ENCODE results near the gene ALKBH5.

ALKBH5 gene

DNA sequence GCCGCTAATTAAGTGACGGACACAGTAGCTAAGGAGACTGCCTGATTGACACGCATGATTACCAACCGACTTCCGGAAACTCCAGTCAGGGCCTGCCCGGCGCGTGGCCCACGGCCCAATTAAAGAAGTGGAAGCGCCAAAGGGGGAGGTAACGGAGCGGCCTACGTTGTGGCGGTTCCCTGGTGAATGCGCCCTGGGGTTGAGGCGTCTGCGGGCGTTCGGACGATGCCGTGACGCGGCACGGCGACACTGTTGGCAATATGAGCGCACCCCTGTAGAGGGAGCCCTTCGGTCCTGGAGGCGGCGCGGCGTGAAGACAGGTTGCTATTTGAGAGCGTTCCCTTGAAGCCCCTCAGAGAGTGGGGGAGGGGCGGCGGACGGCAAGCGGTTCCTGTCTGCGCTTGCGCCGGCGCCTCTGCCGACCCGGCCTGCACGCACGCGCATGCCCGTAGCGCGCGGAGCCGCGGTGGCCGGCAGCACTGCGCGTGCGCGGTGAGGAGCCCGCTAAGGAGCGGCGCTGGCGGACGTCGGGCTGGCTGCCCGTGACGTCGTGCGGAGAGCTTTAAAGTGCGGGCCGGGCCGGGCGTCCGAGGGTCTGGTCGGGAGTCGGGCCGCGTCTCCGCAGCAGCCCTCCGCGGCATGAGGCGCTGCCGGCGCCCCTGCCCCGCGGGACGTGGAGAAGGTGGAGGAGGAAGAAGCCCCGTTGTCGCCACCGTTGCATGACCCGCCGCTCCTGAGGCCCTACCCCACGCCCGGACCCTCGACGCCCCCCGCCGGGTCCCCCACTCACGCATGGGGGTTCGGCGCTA lies at the start of gene ALKBH5:
Gene ALKBH5 (plus strand): TSS at position 495 of the 809 bp plus-strand sequence. CDS start 416 bp downstream, outside the sequence.
- peak; percentile 100 for DNase-seq

GRCh38 chr17:18136357-18136756 lies 47.3 kb upstream of the ALKBH5 start:
- no peak for DNase-seq

- no peak for DNase-seq
These were observed 45.4 kb upstream of the ALKBH5 start for GRCh38 chr17:18138065-18138749.

- no peak for DNase-seq
These were observed 44.5 kb upstream of the ALKBH5 start for GRCh38 chr17:18139092-18139491.

- DNase-seq: no peak
These were observed 44.1 kb upstream of the ALKBH5 start for GRCh38 chr17:18139498-18139897.

- peak; percentile 36 for DNase-seq
These were observed 43.7 kb upstream of the ALKBH5 start for GRCh38 chr17:18139949-18140348.

GRCh38 chr17:18140648-18141047 lies 43.0 kb upstream of the ALKBH5 start:
- no peak for DNase-seq

- peak; percentile 67 for DNase-seq
These were observed 42.3 kb upstream of the ALKBH5 start for GRCh38 chr17:18141210-18141803.

DNA sequence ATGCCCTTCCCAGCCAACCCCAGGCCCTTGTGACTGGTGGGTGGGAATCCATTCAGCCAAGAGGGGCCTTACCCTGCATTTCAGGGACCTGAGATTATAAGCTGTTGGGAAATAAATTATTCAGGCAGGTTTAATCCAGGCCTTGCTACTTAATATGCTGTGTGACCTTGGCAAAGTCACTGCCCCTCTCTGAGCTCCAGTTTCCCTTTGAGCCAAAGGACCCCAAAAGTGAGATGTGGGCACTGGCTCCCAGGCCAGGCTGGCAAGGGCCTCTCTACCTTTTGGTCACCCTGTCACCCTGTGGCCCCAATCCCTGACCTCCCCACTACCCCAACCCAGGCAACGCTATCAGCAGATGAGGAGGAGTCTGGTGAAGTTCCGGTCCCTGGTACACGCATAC lies 41.2 kb upstream of the ALKBH5 start:
- no peak for DNase-seq

DNA sequence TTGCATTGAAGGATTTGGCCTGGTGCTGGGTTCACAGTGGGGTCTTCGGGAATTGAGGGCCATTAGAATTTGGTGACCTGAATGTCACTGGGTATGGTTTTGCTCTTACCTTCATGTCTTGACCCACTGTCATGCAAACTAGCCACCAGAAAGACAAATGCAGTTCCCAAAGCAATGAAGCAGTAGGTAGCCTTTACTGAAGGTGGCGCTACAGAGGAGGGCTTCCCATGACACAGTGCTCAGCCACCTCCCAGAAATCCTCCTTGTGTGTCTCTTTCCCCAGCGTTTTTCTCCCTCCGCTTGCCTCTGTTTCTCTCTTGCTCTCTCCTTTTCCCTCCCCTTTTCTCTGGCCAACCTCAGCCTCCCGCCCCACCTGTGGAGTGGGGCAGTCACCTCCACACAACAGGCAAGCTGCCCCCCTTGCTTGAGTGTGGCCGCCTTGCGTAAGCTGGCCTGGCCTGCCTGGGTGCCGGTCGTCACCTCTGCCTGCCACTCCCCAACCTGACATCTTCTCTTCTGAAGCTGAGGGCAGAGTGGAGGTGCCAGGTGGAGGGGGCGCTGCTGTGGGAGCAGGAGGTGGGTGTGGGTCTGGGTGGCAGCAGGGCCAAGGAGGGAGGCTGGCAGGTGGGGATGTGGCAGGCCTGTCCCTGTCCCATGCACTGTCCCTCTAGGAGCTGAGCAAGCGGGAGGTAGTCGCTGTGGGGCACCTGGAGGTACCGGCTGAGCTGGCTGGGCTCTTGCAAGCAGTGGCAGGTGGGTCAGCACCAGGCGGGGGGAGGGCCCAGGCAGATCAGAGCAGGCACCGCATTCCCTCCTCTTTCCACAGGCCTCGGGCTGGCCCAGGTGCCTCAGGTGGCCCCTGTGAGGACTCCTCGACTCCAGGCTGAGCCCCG lies 40.3 kb upstream of the ALKBH5 start:
- peak; percentile 23 for DNase-seq

GRCh38 chr17:18144261-18144660 lies 39.4 kb upstream of the ALKBH5 start:
- DNase-seq: no peak

DNA sequence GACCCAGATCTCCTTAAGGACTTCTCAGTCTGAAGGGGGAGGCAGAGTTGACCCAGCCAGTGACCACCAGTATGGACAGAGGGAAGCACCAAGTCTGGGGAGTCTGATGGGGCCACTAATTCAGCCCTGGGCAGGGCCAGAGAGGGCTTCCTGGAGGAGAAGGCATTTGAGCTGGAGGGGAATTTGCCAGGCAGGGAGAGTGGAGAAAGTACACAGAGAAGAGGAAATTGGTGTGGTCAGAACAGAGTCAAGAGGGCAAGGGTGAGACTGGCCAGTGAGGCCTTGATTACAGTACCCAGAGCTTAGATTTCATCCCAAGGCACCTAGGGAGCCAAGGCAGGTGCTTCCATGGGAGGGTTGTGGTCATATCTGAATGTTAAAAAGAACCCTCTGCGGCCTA lies 38.8 kb upstream of the ALKBH5 start:
- DNase-seq: peak; percentile 51

DNA sequence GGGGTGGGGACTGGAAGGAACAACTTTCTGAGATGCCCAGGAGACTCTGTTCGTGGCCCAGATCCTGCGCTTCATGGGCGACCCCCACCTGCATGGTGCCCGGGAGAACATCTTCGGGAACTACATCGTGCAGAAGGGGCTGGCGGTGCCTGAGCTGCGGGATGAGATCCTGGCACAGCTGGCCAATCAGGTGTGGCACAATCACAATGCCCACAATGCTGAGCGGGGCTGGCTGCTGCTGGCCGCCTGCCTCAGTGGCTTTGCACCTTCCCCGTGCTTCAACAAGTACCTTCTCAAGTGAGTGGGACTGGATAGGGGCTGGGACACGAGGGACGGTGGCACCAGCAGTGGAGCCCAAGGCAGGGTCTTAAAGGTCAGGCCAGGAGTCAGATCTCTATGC lies 37.8 kb upstream of the ALKBH5 start:
- DNase-seq: no peak

GRCh38 chr17:18146259-18146658 lies 37.4 kb upstream of the ALKBH5 start:
- DNase-seq: no peak

DNA sequence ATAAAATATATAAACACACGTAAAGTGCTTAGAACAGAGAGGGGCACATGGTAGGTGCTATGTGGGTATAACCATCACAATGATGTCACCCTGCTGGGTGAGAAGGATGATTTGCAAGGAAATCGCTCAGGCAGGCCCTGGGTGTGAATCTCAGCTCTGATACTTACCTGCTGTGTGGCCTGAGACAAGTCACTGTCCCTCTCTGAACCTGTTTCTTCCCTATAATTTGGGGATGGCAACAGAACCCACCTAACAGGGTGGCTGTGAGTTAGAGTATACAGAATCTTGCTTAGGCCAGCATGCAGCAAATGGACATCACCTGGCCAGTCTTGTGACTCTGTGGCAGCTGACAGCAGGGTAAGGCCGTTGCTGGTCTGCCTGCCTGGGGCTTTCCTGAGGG lies 36.6 kb upstream of the ALKBH5 start:
- no peak for DNase-seq

DNA sequence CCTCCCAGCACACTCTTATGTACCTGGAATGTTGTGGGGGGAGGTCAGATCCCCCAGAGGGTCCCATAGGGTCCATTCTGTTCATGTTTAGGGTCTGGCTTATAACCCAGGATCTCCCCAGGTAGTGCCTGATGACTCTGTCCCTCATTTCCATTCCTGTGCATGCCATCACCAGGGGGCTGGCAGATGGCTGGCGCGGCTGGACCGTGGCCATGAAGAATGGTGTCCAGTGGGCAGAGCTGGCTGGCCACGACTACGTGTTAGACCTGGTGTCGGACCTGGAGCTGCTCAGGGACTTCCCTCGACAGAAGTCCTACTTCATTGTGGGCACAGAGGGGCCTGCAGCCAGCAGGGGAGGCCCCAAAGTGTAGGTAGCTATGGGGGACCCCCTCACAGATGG lies 35.0 kb upstream of the ALKBH5 start:
- DNase-seq: no peak

DNA sequence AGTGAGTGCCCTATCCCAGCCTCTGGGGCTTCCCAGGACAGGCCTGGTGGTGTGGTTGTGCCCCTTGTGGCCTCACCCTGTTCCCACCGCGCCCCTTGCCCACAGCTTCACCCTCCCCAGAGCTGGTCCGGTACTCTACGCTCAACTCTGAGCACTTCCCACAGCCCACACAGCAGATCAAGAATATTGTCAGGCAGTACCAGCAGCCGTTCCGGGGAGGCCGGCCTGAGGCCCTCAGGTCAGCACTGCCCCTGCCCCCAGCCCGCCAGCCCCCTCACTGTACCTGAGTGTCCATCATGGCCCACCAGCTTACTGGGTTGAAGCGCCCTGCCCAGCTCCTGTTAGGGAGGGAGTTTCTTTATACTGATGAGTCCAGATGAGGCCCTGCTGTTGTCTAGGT lies 32.3 kb upstream of the ALKBH5 start:
- DNase-seq: no peak

DNA sequence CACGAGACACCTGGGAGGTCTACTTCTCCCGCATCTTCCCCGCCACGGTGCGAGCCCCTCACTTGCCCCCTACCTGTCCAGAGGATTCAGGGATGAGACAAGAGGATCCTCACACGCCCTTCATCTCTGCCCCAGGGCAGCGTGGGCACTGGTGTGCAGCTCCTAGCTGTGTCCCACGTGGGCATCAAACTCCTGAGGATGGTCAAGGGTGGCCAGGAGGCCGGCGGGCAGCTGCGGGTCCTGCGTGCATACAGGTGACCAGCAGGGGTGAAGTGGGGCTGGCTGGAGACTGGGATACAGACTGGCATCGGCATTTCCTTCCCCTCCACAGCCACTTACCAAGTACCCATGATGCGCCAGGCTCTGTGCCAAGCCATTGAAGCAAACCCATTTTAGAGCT lies 28.4 kb upstream of the ALKBH5 start:
- no peak for DNase-seq

GRCh38 chr17:18156171-18156975 lies 27.3 kb upstream of the ALKBH5 start:
- DNase-seq: no peak

DNA sequence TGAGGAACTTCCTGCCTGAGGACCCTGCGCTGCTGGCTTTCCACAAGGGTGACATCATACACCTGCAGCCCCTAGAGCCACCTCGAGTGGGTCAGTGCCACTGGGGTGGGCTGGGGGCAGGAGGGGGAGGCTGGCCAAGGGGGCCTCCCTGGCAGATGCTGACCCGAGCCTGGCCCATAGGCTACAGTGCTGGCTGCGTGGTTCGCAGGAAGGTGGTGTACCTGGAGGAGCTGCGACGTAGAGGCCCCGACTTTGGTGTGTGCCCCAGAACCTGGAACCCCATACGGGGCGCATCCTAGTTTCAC lies 26.7 kb upstream of the ALKBH5 start:
- DNase-seq: no peak

- peak; percentile 59 for DNase-seq
These were observed 26.2 kb upstream of the ALKBH5 start for GRCh38 chr17:18157354-18157985.
